NCI-H1417 (cell line): ENCODE measurements around the gene SRGAP2B.
"Not testable (repeated sequence)": the region's sequence is repeated elsewhere in the genome, so short reads cannot be mapped to it uniquely, and the experiment has no call there.

Source experiments
- DNase-seq, 3 experiments: peaks; one replicate each; lab custom pipeline; 2025; lab: John Stamatoyannopoulos, UW

The SRGAP2B gene

DNA sequence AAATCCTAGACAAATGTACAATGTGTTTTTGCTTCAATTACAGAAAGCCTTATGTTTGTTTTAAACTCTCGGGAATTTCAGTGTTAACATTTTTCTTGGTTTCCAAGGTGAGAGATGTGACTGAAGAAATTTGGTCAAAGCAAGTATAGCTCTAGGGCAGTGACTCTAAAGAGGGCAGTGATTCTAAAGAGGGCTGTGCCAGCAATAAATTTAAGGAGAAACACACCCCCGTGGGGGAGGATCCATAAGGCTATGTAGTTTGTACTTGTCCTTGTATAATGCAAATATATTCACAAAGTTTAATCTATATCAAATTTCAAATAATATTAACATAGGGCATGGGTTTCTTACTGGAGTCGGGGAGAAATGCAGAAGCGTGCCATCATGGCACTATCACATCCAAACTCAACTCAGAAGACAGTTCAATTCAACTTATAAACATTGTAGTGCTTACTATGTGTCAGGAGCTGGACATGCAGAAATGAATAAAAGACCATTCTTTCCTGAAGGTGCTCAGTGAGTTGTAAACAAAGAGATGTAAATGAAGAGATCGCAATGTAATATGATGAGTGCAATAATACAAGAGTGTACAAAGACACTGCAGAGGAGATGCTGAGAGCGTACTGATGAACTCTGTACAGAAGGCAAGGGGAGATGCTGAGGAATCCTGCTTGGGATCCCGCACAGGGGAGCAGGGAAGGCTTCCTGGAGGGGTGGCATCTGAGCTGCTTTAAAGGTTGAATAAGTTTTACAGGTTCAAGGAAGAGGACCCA lies 12.5 kb downstream of the SRGAP2B start:
- not testable (repeated sequence) for DNase-seq

DNA sequence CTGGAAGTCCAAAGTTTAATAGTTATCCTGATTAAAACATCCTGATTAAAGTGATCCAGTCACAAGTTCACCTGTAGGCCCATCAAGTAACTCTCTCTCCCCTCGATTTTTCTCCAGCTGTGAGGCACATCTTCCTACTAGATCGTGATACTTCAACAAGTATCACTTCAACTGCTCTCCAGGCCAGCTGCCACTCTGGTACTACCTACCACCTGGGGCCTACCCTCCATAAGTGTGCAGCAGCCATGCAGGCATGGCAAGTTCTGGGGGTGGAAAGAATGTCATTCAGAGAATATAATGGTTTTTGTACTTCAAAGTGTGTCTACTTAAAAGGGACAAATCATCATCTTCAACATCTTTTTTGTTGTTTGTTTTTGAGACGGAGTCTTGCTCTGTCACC lies 14.9 kb downstream of the SRGAP2B start:
- DNase-seq, result not testable (repeated sequence)

DNA sequence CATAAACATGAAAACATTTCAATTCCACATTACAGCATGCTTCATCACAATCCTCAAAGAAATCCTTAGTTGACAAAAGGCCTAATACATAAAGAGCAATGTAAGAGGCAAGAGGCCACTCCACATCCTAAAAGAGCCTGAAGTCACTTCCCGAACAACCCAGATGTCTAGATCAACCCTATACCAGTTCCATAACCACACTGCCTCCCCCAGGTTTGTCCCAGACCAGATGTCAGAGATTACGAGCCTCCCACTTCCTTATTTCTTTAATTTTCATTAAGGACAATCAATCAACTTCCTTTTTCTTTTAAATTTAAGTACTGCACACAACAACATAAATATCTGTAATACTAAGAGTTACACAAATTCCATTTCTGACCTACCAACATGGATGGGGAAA lies 15.4 kb downstream of the SRGAP2B start:
- DNase-seq, result not testable (repeated sequence)

DNA sequence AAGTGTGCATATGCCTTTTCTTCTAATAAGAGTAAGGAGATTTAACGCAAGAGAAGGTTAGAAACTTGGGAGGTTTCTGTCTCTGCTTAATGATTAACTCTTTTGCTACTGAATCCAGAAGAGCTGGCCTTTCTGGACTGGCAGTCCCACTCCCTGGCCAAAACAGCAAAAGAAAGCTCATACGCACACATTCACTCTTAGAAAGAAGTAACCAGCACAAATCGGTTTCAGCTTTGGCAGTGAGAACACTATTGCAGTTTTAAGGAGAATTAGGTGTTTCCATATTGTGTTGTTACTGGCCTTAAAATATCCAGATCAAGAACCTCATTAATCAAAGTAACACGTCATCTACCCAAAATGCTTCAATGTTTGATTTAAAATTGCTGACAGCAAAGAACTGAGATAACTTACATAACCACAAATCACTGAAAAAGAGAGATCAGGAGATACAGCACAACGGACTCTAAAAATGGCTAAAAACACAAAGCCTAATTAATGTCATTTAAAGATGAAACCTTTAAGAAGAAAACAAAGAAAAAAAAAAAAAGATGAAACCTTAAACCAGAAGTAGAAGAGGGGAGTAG lies 16.2 kb downstream of the SRGAP2B start:
- DNase-seq, result not testable (repeated sequence)

DNA sequence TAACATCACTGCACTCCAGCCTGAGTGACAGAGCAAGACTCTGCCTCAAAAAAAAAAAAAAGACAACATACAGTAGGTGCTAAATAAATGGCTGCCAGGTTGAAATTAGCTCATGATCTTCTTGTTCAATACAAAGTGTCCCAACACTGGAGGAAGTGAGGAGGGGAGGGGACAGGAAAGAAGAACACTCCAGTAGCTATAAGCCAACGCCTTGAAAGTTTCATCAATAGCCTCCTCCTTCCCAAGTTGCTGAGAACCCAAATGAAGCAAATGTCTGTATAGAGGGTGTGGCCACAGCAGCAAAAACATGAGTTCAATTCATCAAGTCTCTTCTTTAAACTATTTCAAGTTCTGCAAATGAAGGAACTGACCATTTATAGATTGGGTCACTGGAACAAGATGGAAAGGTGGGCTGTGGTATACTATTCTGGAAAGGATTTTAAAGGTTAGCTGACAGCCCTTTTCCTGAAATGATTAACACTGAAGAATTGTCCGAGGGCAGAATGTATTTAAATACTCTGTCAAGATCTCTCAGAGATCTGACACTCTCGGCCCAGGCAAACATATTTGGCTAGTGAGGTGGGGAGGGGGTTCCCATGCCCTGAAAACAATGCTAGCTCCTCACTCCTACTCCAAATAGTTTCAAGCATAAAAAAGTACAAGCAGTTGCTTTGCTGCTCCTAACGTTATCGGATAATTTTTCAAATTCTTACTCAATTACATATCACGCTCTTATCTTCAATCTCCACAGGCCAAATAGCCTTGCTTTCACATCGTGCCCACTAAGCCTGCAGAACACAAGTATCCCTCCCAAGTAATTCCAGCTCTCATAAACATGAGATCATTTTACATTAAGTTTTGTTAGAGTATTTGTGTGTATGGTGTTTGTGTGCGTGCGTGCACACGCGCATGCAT lies 17.0 kb downstream of the SRGAP2B start:
- not testable (repeated sequence) for DNase-seq

DNA sequence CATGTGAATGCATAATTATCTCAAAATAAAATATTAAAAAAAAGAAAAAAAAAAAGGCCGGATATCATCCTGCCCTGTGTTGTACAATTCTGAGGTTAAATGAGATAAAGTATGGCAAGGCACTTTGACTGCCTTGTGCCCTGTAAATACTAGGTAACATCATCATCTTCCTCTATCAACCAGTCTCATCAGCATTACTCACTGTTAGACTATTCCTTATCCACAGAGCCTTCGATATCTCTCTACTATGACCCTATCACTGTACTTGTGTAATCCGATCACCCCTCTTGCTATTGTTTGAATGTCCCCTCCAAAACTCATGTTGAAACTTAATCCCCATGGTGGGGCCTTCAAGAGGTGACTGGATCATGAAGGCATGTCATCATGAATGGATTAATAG lies 18.3 kb downstream of the SRGAP2B start:
- not testable (repeated sequence) for DNase-seq

GRCh38 chr1:145074021-145074559 lies 21.0 kb downstream of the SRGAP2B start:
- DNase-seq, result not testable (repeated sequence)

- not testable (repeated sequence) for DNase-seq
These were observed 23.6 kb downstream of the SRGAP2B start for GRCh38 chr1:145071569-145071968.

DNA sequence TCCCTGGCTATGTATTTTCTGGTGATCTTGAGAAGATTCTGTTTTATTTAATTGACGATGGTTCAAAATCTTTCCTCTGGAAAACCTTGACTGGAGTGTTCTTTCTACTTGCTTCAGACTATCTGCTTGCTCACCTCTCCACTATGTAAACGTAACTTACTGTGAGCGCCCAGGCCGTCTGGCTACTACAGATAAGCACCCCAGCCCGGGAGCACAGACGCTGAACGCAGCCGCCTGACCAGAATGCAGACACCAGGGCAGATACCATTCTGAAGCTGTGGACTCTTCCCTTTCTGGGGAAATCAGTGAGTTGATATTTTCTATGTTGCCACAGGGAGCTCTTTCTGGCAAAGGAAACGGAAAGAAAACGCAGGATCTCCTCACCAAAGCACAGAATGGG lies 28.6 kb downstream of the SRGAP2B start:
- not testable (repeated sequence) for DNase-seq

DNA sequence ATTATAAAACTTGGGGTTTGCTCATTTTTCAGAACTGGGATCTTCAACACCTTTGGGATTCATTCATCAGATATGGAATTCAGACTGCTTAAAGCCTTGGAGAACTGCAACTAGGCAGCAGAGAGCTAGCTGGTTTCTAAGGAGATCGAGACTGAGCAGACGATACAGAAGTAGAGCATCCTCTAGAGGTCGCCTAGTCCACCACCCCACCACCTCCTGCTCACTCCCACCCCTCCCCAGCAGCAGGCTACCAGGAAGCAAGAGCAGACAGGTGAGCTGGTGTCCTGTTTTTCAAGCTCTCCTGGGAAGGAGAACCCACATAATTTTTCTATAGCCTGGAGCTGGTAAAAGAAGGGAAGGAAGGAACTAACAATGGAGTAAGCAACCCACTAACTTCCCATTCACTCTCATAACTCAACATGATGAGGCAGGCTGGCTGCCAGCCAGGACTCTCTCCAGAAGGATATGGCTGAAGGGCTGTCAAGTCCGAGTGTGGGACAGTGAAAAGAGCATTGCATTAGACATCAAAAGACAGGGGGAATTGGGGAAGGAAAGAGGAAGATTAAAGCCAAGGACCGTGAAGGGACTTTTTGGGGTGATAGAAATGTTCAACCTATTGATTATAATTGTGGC lies 29.8 kb downstream of the SRGAP2B start:
- not testable (repeated sequence) for DNase-seq

DNA sequence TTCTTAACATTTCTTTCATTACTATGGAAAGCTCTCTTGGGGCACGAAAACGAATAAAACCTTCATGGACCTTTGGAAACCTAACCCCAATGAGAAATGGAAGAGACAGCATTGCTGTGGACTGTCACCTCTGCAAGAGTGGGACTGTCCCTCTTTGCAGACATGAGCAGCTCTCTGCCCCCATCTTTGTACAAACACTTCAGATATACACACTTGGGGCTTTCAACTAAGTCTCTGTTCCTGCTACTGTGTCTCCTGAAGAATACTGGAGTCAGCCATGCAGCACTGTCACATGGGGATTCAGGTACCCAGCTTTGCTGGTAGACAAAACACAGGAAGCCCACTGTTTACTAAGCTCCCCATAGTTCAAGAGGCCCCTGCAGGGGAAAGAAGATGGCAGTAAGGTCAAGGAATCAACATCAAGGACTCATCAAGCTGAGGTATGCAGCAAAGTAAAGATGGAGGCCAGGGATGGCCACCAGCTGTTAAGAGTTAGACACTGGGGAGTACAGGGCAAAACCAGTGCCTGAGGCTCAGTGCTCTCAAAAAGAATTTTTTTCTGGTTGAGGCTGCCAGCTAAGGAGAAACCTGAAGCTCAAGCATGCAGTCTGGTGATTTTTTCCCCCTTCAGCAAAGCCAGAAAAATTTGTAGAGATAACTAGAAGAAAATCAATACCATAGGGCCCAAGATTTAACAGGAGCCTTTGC lies 31.0 kb downstream of the SRGAP2B start:
- not testable (repeated sequence) for DNase-seq

GRCh38 chr1:145063285-145063684 lies 31.8 kb downstream of the SRGAP2B start:
- DNase-seq, result not testable (repeated sequence)

GRCh38 chr1:145058184-145058583 lies 36.9 kb downstream of the SRGAP2B start:
- not testable (repeated sequence) for DNase-seq

DNA sequence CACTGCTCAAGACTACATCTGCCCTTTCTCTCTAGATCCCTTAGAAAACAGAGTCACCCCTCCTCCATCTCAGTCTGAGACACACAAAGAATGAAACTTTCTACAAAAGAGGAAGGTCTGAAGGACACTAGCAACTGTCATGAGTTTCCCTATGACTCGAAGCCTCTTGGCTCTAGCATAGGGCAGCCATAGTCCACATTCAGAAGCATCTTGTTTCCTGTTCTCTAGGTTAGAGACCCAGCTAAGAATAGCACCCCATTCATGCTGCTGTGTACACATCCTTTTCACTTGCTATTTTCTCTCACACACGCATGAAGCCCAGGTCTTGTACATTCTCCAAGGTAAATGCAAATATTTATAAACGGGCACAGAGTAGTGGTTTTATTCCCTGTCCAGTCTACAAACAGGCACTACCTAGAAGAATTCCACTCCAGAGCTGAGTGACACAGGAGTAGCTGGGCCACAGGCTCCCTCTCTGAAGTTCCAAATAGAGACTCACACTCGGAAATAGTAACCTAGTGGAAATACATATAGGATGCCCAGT lies 39.8 kb downstream of the SRGAP2B start:
- not testable (repeated sequence) for DNase-seq

- DNase-seq, result not testable (repeated sequence)
These were observed 41.7 kb downstream of the SRGAP2B start for GRCh38 chr1:145053428-145053827.

GRCh38 chr1:145052019-145052776 lies 42.9 kb downstream of the SRGAP2B start:
- DNase-seq, result not testable (repeated sequence)

GRCh38 chr1:145048181-145048856 lies 46.8 kb downstream of the SRGAP2B start:
- DNase-seq, result not testable (repeated sequence)

DNA sequence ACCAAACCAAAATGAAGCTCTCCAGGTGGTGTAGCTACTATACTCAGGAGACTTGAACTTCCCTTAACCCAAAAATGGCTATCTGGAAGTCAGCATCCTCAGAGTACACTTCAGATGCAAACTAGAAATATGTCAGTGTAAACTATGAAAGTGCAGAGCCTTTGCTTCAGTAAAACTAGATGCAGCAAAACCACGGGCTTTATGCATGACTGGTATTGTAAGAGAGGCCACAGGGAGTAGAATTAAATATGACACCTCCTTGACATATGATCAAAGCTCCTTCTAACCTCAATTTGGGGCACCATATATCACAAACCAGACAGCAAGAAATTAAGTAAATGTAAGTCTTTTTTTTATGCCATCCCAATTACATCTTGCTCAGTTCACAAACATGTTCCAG lies 47.6 kb downstream of the SRGAP2B start:
- not testable (repeated sequence) for DNase-seq

GRCh38 chr1:145045571-145046273 lies 49.4 kb downstream of the SRGAP2B start:
- DNase-seq, result not testable (repeated sequence)
